IPS DF 19.7 (cell line): Measurements from ENCODE around the gene C12orf76.
"Not testable (repeated sequence)": the region's sequence is repeated elsewhere in the genome, so short reads cannot be mapped to it uniquely, and the experiment has no call there.

Experiments used
- DNase-seq: peaks from one replicate; pipeline ENCODE4 v3.0.0-alpha.2; 2013; ENCODE audit warnings: low read depth, low spot score

Gene C12orf76

DNA sequence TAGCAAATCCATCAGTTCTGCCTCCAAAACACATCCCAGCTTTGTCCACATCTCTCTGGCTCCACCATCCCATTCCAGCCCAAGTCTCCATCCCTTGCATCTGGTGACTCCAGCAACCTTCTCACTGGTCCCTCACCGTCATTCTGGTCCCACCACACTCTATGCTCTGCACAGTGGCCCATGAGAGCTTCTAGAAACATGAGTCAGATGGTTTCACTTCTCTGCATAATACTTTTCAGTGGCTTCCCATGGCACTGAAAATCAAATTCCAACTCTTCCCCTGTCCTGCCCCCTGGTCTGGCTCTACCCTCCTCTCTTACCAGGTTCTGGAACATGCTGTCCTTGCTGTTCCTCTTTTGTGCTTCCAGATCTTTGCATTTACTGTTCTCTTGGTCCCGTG lies 17.2 kb upstream of the C12orf76 start:
- no peak for DNase-seq

DNA sequence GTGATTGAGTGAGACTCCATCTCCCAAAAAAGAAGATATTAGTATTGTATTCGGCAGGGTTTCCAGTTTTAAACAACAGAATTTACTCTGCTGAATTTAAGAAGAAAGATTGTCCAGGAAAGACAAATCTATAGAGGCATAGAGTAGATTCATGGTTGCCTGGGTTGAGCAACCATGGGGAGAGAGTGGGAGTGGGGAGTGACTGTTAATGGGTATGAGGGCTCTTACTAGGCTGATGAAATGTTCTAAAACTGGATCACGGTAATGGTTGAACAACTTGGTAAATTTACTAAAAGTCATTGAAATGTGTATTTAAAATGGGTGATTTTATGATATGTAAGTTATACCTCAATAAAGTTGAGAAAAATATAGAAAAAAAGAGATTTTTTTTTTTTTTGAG lies 13.9 kb upstream of the C12orf76 start:
- DNase-seq: no peak

DNA sequence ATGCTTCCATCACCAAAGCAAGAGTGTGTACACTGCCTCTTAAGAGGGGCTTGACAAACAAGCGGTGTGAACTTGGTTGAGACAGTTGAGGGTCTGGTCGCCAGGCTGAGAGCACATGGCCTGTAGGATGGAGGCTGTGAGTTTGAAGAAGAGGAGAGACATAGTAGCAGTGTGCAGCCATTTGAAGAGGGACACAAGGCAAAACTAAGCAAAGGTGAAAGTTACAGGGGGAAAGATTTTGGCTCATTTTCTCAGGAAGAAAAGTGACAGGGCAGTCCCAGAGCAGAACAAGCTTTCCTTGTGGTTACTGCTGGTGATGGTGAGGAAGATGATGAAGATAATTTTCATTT lies 11.3 kb upstream of the C12orf76 start:
- no peak for DNase-seq

DNA sequence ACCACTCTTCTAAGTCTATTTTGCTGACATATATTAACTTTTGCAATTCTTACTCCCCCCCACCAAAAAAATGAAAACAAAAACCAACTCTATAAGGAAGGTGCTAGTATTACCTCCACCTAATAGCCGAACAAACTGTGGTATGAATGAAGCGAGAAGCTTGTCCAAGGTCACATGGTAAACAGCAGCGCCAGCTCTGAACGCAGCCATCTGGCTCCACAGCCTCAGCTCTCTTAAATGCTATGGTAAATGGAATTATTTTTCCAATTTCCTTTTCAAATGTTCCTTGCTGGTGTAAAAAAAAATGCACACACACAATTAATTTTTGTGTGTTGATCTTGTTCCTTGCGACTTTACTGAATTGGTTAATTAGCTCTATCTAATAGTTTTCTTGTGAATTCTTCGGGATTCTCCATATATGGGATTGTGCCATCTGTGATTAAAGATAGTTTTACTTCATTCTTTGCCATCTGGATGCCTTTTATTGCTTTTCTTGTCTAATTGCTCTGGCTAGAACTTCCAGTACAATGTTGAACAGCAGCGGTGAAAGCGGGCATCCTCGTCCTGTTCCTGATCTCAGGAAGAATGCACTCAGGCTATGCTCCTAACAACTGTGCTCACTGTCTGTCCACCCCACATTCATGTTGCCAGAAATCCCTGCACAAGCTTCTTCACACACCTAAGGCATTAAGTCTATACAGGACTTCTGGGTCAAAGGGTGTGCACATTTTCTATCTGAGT lies 10.7 kb upstream of the C12orf76 start:
- no peak for DNase-seq

DNA sequence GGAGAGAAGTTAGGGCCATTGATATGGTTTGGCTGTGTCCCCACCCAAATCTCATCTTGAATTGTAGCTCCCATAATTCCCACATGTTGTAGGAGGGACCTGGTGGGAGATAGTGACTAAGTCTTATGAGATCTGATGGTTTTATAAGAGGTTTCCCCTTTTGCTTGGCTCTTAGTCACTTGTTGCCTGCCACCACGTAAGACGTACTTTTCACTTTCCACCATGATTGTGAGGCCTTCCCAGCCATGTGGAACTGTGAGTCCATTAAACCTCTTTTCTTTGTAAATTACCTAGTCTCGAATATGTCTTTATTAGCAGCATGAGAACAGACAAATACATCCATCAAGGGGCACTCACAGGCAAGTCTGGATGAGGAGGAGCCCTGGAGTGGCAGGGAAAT lies 8.3 kb upstream of the C12orf76 start:
- DNase-seq: not testable (repeated sequence)

DNA sequence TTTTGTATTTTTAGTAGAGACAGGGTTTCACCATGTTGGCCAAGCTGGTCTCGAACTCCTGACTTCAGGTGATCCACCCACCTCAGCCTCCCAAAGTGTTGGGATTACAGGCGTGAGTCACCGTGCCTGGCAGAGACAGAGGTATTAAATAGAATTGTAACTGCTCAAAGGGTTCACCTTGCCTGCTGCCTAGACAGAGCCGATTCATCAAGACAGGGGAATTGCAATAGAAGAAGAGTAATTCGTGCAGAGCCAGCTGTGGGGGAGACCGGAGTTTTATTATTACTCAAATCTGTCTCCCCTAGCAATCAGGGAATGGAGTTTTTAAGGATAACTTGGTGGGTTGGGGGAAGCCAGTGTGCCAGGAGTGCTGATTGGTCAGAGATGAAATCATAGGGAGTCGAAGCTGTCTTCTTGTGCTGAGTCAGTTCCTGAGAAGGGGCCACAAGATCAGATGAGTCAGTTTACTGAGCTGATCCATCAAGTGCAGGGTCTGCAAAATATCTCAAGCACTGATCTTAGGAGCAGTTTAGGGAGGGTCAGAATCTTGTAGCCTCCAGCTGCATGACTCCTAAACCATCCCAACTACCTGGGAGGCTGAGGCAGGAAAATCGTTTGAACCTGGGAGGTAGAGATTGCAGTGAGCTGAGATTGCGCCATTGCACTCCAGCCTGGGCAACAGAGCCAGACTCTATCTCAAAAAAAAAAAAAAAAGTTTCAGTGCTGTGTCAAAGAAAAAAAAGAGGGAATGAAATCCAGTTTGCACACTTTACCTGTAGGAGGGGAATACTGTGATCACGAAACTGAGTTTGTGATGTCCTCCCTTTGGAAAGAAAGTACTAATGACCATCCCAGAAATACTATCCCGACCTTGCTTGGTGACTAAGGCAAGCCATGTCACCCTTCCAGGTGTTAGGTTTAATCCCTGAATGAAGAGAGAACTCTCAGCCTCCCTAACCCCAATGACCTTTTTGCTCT lies 7.3 kb upstream of the C12orf76 start:
- DNase-seq: not testable (repeated sequence)

DNA sequence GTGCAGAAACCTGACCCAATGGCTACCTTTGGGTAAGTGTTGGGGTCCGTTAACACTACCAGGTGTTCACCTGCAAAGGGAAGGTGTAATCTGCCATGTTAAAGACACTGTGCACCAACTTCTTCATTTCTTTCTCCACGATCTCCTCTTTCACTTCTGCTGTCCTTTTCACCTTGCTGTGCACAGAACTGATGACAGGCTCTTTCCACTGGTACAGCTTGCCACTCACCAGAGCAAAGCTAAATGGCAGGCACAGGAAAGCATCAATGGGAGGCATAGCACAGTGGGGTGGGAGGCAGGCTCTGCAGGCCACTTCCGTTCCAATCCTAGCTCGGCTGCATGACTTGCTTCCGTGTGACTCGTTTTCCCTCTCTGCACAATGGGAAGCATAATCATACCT lies 2.6 kb upstream of the C12orf76 start:
- no peak for DNase-seq

DNA sequence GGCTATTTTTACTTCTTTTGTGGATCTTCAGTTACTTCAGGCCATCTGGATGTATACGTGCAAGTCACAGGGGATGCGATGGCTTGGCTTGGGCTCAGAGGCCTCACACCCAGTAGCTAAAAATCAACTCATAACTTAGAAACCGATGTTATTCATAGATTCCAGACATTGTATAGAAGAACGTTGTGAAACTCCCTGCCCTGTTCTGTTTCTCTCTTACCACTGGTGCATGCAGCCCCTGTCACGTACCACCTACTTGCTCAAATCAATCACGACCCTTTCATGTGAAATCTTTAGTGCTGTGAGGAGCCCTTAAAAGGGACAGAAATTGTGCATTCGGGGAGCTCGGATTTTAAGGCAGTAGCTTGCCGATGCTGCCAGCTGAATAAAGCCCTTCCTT lies 1.3 kb upstream of the C12orf76 start:
- not testable (repeated sequence) for DNase-seq

DNA sequence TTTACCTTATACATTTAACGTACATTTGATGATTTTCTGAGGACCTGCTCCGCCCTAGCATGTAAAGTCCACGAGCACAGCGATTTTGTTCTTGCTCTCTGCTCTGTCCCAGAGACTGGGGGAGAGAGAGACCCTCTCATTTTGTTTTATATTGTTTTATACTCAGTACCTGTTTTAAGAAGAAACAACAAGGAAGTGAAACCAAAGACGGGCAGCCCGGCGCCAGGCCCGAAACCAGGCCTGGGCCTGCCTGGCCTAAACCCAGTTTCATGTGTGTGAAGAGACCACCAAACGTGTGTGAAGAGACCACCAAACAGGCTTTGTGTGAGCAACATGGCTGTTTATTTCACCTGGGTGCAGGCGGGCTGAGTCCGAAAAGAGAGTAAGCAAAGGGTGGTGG lies 712 bp upstream of the C12orf76 start:
- DNase-seq: not testable (repeated sequence)

DNA sequence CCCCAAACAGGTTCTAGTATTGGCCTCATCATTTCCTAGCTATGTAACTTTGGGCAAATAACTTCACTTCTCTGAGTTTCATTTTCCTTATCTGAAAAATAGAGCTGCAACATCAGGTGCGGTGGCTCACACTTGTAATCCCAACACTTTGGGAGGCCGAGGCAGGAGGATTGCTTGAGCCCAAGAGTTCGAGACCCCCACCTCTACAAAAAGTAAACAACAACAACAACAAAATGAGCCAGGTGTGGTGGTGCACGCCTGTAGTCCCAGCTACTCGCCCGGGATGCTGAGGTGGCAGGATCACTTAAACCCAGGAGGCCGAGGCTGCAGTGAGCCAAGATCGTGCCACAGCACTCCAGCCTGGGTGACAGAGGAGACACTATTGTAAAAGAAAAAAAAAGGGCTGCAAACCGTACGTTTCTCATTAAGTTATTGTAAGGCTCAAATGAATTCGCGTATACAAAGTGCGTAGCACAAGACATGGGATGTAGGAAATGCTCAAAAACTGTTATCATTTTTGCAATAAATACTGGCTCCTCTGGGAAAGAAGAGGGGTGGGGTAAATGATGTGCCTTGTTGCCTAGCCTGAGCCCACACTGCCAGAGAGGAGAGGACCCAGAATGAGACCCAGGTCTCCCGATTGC lies 903 bp downstream of the C12orf76 start:
- no peak for DNase-seq

DNA sequence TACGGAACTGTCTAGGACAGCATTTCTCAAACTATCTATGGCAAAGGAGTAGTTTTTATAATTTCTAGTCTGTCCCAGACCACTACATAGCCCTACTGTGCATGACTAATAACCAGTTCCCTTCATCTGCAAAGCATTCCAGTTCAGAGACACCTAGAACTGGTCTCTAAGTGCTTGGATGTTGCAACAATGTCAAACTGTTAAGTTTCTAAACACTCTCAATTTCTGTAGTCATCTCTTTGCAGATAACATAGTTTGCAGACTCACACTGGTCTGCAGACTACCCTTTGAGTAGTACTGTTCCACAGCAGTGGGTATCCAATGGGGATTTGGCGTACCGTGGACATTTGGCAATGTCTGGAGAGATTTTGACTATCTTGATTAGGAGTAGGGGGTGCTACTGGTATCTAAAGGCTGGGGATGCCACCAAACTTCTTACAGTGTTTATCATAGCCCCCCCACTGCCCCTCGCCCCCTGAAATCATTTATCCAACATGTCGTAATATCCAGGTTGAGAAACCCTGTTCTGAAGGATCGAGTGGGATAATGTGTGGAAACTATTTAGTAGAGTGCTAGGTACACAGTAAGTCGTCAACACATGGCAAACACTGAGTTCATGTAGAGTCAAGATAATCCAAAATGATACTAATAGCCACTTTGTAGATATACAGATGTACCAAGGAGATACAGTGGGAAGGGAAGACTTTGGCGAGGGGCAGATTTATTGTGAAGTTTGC lies 1.7 kb downstream of the C12orf76 start:
- no peak for DNase-seq

DNA sequence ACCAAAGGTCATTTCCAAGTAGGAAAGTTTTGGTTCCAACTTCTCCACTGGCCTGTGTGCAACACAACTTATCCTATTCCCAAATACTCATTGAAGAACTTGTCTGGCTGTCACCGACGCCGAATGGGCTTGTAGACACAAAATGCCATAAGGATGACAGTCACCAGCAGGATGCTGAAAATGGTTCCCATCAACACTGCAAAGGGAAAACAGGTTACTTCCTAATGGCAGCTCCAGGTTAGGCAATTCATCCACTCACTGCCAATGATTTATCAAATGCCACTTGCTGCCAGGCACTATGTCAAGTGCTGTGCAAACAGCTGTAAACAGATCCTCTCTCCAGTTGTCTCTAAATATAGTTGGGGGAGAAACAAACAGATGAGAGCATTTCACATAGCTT lies 6.1 kb downstream of the C12orf76 start:
- no peak for DNase-seq

DNA sequence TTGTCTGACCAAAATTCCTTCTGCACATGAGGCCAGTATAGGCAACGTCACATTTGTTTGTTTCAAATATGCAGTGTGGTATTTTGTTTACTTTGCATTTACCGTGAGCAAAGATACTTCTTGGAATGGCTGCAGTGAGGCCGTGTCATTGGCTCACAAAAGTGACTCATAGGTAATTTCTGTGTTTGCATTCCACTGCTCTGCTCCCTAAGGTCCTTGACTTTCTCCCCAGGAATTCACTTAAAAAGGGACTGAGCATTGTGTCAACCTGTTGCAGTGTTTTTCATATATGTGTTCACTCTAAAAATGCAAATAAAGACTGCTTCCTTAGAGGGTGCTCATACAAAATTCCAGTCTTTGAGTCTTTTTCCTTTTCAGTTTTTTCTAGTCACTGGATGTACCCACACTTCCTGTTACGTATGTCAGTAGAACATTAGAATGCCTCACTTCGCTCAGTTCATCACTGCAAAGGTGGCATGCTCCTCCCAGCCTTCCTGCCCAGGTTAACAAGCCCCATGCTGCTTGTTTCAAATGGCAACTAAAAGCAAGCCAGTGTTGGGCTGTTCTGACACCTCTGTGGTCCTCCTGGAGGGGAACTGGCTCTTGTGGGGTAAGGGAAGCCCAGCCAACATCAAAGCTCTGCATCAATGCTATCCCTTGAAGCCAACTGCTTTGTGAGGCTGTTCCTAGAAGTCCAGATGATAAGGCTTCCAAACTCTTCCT lies 9.1 kb downstream of the C12orf76 start:
- no peak for DNase-seq

DNA sequence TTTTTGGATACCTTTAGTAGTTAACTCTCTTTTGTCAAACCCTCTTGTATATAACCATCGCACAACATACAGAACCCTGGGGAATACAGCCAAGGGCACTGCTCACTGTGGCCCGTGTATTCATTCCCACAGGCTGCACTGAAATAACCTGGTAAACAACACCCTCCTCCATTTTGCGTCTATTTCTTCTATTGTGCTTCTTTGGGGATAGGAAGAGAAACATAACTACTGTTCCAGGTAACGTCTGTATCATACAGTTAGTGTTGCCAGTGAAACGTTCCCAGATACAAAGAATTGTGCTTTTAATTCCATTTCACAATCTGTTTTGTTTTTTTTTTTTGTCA lies 9.6 kb downstream of the C12orf76 start:
- no peak for DNase-seq

DNA sequence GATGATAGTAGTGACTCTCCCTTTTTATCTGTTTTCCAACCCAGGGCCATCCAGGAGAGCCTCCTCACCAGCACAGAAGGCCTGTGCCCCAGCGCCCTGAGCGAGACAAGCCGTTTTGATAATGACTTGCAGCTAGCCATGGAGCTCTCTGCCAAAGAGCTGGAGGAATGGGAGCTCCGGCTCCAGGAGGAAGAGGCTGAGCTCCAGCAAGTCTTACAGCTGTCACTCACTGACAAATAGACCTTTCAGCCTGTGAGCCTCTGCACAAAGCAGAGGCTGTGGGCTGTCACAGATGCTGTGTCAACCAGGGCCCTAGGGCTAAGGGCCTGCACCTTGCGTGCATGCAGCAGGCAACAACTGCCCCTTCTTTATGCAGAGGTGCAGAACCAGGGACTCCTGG lies 11.0 kb downstream of the C12orf76 start:
- no peak for DNase-seq

DNA sequence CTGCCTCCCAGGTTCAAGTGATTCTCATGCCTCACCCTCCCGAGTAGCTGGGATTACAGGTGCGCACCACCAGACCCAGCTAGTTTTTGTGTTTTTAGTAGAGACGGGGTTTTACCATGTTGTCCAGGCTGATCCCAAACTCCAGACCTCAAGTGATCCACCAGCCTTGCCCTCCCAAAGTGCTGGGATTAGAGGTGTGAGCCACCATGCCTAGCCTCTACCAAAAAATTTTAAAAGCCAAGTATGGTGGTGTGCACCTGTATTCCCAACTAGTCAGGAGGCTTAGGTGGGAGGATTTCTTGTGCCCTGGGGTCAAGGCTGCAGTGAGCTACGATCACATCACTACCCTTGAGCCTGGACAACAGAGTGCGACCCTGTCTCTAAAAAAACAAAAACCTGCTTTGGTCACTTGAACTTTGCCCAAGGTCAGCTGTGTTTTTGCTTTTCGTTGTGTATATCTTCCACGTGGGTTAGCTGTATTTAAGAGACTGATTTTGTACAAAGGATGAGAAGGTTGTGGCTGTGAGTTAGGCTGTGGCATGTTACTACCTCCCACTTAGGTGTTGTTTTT lies 12.7 kb downstream of the C12orf76 start:
- DNase-seq: no peak

DNA sequence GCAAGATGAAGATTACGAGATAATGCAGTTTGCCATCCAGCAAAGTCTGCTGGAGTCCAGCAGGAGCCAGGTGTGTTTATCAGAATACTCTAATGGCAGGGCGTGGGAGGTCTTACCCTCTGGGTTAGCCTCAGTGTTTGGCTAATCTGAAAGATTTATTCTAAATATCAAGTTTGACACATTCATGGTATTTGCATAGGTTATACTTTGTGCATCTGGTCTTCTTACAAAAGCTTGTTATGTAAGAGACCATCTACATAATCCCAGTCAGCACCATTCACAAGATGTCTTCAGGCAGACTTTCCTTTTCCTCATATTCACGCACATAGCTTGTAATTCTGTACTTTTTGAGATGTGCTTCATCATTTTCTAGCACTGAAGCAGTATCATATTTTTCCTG lies 14.4 kb downstream of the C12orf76 start:
- no peak for DNase-seq

DNA sequence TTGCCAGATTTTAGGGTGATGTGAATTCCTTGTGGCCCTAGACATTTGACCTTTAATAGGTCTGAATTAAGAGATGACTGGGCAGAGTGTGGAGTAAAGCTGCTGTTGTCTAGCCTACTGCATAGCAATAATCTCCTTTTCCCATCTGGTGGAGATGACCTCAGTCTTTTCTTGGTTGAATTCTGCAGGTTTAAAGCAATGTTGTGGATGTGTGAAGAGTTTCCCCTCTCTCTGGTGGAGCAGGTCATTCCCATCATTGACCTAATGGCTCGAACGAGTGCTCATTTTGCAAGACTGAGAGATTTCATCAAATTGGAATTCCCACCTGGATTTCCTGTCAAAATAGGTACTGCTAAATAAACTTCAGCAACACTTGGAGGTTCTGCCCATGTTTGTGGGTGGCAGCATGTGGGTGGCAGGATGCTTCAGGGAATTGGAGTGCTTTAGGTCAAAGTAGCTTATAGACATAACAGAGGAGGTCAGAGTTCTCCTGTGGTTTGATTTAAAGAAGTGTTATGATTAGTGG lies 19.0 kb downstream of the C12orf76 start:
- DNase-seq: no peak

DNA sequence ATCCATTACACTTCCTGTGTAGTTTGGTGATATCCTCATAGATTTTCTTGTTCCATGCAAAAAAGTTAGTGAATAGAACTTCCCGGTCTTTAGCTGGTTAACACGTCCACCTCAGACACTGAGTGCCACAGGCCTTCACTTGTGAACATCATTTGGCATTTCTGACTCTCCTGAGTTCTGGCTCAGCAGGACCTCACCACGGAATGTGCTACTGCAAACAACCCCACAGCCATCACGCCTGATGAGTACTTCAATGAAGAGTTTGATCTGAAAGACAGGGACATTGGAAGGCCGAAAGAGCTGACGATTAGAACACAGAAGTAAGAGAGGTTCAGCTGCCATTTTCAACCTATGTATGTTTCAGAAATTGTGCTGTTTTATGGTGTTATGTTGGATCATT lies 20.0 kb downstream of the C12orf76 start:
- no peak for DNase-seq

DNA sequence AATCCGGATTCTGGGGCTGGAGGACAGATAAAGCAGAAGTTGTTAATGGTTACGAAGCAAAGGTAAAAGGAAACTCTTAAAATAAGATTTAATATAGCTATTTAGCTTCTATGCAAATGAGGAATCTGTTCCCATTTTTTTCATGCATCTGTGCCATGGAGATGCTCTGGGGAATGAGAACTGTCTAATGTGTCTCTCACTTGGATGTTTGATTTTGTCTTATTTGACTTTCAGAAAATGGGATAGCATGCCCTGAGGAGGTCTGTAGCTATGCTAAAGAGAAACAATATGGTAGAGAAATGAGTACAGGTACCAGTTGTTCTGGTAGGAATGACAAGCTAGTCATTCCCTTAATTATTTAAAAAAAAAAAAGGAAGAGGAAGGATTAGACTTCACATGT lies 24.3 kb downstream of the C12orf76 start:
- no peak for DNase-seq
